Adrenal gland (tissue), 12 donors: Measurements from ENCODE around the gene PDHA2. TPM values are rescaled to one million over a fixed set of nuclear protein-coding genes. Genes with fewer than 3 reads are reported as not detected.

Source experiments
- DNase-seq, 7 donors: peaks; one replicate each; pipeline ENCODE4 v3.0.0-alpha.2; 2019 to 2020
- H3K27ac ChIP-seq, 5 donors: fragments of 200-600 bp; sonication (generic) in 4 of 5; 1 replicate in 3 of 5; 2 replicates in 2 of 5; pipeline versions ENCODE4 v1.5.1 to v1.8.0; 2016 to 2020; ENCODE audit warnings: mild to moderate bottlenecking in 1 of 5
- H3K27me3 ChIP-seq: fragments of 200-600 bp; 2 replicates; pipeline ENCODE4 v1.8.0; 2021
- H3K36me3 ChIP-seq, 2 donors: fragments of 200-600 bp; replicated peaks in 1 of 2; 1 replicate in 1 of 2; 2 replicates in 1 of 2; pipeline versions ENCODE4 v1.5.1 to v1.8.0; 2018 to 2022
- H3K4me1 ChIP-seq, 2 donors: fragments of 200-600 bp; replicated peaks in 1 of 2; 1 replicate in 1 of 2; 2 replicates in 1 of 2; pipeline versions ENCODE4 v1.5.1 to v1.8.0; 2018 to 2021
- H3K4me3 ChIP-seq, 4 donors: fragments of 200-600 bp; sonication (generic) in 3 of 4; one replicate each; pipeline ENCODE4 v1.5.1; 2016 to 2018
- H3K9me3 ChIP-seq, 3 donors: fragments of 200-600 bp; sonication (generic) in 1 of 3; replicated peaks in 1 of 3; 1 replicate in 2 of 3; 2 replicates in 1 of 3; pipeline versions ENCODE4 v1.5.1 to v1.8.0; 2016 to 2021
- POLR2A ChIP-seq, 2 donors: fragments of 450-650 bp; IDR thresholded peaks; one replicate each; pipeline ENCODE4 v1.6.1; 2017; ENCODE audit warnings: antibody characterized with exemption in 2 of 2, mild to moderate bottlenecking in 2 of 2, moderate library complexity in 1 of 2
- WGBS, 4 donors: extraction: QIAGEN DNeasy Blood & Tissue Kit in 2 of 4; methylation state at CpG; one replicate each; pipeline versions ENCODE4 v1.1.5 to v1.1.7; 2013 to 2017; 5-methylcytosine and 5-hydroxymethylcytosine counted together
- intact Hi-C, 2 donors: fragments of 100-400 bp; cut with DNase I; formaldehyde crosslinking; loops; one replicate each; pipeline versions ENCODE4 v1.14.1 to v1.15.0; 2022 to 2023
- polyA plus RNA-seq, 3 donors: library from polyadenylated mRNA; stranded (reverse); fragments of 200-250 nt in 2 of 3; fragments of 350-450 nt in 1 of 3; fragmentation: Illumina TruSeq in 1 of 3; extraction: RNeasy Lipid Tissue Mini Kit (QIAGEN cat#74804) in 1 of 3; gene quantifications; one replicate each; pipeline ENCODE4 v1.2.3, GENCODE V29; 2013 to 2014
- small RNA-seq, 2 donors: library from RNA; depleted of rRNA; stranded (forward); fragments of <200 nt; gene quantifications; one replicate each; pipeline ENCODE3, GENCODE V24; 2016
- total RNA-seq, 9 donors: library from RNA; depleted of rRNA in 4 of 9; stranded (reverse); fragments of >200 nt in 4 of 9; fragments of 120-200 nt in 1 of 9; fragmentation: NEBNext Ultra II Directional in 1 of 9; extraction: Animal tissue kit (Norgen Biotek cat#: 25700) in 1 of 9; gene quantifications; one replicate each; pipeline versions ENCODE4 v1.1.0 to v1.2.4, GENCODE V29; 2013 to 2023
- TF ChIP-seq, protein P1 (sequence below), 6 experiments: fragments of 450-650 bp in 4 of 6; fragments of 200-600 bp in 2 of 6; sonication (generic) in 1 of 6; IDR thresholded peaks; 1 replicate in 5 of 6; 2 replicates in 1 of 6; pipeline versions ENCODE4 v1.5.1 to v1.8.0; 2016 to 2021; ENCODE audit warnings: antibody characterized with exemption in 6 of 6, mild to moderate bottlenecking in 2 of 6, moderate library complexity in 1 of 6
- donor health status: healthy with polysubstance abuse.
- donor health status: Bipolar disorder and iron deficiency.
- donor health status: DM: yes; HTN: yes; CAD: no.
- donor health status: DM: no; HTN: no; CAD: no.
- donor health status: DM: no; HTN: no; CAD: no.
- donor health status: DM: yes; HTN: yes; CAD: no.

Gene PDHA2
- total and polyA plus RNA-seq, 12 donors: not detected

- H3K27ac ChIP-seq: no peak overlapping the region
- no peaks in the 10 kb centered on the region for H3K27me3 ChIP-seq
- H3K4me1 ChIP-seq: no peaks in the 10 kb centered on the region
- intact Hi-C loops: no loop called here
- 80 to 90% (median 86%) methylated on average over 3 of the region's 3 CpGs for WGBS, 4 donors
- H3K9me3 ChIP-seq: peaks cover 0 to 16% (median 0%) of the 10 kb centered on the region in 3 donors
- TF ChIP-seq, protein P1, sequence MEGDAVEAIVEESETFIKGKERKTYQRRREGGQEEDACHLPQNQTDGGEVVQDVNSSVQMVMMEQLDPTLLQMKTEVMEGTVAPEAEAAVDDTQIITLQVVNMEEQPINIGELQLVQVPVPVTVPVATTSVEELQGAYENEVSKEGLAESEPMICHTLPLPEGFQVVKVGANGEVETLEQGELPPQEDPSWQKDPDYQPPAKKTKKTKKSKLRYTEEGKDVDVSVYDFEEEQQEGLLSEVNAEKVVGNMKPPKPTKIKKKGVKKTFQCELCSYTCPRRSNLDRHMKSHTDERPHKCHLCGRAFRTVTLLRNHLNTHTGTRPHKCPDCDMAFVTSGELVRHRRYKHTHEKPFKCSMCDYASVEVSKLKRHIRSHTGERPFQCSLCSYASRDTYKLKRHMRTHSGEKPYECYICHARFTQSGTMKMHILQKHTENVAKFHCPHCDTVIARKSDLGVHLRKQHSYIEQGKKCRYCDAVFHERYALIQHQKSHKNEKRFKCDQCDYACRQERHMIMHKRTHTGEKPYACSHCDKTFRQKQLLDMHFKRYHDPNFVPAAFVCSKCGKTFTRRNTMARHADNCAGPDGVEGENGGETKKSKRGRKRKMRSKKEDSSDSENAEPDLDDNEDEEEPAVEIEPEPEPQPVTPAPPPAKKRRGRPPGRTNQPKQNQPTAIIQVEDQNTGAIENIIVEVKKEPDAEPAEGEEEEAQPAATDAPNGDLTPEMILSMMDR (IDR thresholded peaks at IDR 0.05): no peak
- TF ChIP-seq POLR2A (IDR thresholded peaks at IDR 0.05): no peak
- H3K4me3 ChIP-seq: no peak overlapping the region
- no peaks in the 10 kb centered on the region for H3K36me3 ChIP-seq
- DNase-seq: no peak
Measured at GRCh38 chr4:95887551-95887950, 47.7 kb downstream of the PDHA2 start.

- Histone ChIP-seq H3K9me3 (no peaks in the 10 kb centered on the region), H3K4me3 (no peak overlapping the region), H3K36me3 (no peaks in the 10 kb centered on the region), H3K4me1 (no peaks in the 10 kb centered on the region), H3K27me3 (no peaks in the 10 kb centered on the region), H3K27ac (no peak overlapping the region)
- no peak for TF ChIP-seq POLR2A (IDR thresholded peaks at IDR 0.05)
- TF ChIP-seq, protein P1 (IDR thresholded peaks at IDR 0.05): no peak
- no peak for DNase-seq
- WGBS, 4 donors: 64 to 81% (median 67%) methylated on average over 2 of the region's 2 CpGs
- intact Hi-C loops: no loop called here
Measured at GRCh38 chr4:95889662-95890061, 49.8 kb downstream of the PDHA2 start.

Small RNAs within 50 kb of the gene (small RNA-seq; reads per million reads assigned to genes)
- gene RNU6-1059P: 0 reads per million in 2 donors
